HG02840 (cell line): ENCODE data around the gene DLGAP1.
A peak's percentile ranks its signal among the peaks of the same experiment; 100 is the strongest.
"Not testable (repeated sequence)": the region's sequence is repeated elsewhere in the genome, so short reads cannot be mapped to it uniquely, and the experiment has no call there.

Experiments
- ATAC-seq: cut with Tn5 transposase; IDR thresholded peaks from one replicate; pipeline ENCODE4 v1.9.1; 2021; ENCODE audit warnings: mild to moderate bottlenecking, moderate library complexity, moderate number of reproducible peaks; ENCODE audit not compliant: unreplicated experiment, low FRiP score

The DLGAP1 gene

DNA sequence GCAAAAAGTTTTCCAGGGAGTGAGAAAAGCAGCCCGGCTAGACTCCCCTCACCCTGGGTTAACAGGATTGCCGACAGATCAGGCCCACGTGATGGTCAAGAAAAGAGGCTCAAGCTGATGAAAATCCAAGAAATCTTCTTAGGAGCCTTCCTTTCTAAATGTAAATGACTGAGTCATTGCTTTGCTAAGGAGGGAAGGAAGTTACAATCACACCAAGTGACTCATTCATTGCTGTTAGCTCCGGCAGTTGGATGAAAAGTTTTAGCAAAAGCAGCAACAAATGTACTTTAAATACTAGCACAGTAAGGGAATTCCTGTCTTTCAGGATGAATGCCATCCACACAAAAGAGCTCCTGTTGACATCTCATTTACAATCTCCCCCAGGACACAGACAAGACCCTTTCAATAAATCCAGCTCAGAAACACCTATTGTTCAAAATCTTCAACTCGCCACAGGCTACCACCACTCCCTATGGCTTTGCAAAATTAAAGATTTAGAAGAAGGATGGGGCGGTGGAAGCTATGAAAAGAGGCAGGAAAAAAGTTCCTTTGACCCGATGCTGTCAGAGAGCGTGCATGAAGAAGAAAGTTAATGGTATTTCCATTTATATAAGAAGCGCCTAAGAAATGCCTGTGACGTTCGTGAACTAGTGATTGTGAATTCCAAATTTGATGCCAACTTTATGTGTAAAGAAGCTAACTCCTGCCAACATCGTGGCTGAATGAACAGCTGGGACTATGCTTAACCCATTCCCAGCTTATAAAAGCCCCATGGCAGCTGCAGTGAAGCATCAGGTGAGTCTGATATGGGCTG, 851.5 kb downstream of the DLGAP1 start:
- ATAC-seq = no peak

GRCh38 chr18:3601106-3601755, 853.9 kb downstream of the DLGAP1 start:
- ATAC-seq = not testable (repeated sequence)

GRCh38 chr18:3599861-3600260, 855.2 kb downstream of the DLGAP1 start:
- no peak for ATAC-seq

- no peak for ATAC-seq
Observed at GRCh38 chr18:3599195-3599594, 855.9 kb downstream of the DLGAP1 start.

GRCh38 chr18:3598581-3598980, 856.5 kb downstream of the DLGAP1 start:
- ATAC-seq = no peak

- ATAC-seq = no peak
Observed at GRCh38 chr18:3597409-3598357, 857.4 kb downstream of the DLGAP1 start.

GRCh38 chr18:3596637-3597384, 858.3 kb downstream of the DLGAP1 start:
- ATAC-seq = no peak

- no peak for ATAC-seq
Observed at GRCh38 chr18:3596324-3596636, 858.8 kb downstream of the DLGAP1 start.

- peak; percentile 56 for ATAC-seq
Observed at GRCh38 chr18:3595369-3596273, 859.5 kb downstream of the DLGAP1 start.

GRCh38 chr18:3594760-3595368, 860.2 kb downstream of the DLGAP1 start:
- ATAC-seq = no peak

DNA sequence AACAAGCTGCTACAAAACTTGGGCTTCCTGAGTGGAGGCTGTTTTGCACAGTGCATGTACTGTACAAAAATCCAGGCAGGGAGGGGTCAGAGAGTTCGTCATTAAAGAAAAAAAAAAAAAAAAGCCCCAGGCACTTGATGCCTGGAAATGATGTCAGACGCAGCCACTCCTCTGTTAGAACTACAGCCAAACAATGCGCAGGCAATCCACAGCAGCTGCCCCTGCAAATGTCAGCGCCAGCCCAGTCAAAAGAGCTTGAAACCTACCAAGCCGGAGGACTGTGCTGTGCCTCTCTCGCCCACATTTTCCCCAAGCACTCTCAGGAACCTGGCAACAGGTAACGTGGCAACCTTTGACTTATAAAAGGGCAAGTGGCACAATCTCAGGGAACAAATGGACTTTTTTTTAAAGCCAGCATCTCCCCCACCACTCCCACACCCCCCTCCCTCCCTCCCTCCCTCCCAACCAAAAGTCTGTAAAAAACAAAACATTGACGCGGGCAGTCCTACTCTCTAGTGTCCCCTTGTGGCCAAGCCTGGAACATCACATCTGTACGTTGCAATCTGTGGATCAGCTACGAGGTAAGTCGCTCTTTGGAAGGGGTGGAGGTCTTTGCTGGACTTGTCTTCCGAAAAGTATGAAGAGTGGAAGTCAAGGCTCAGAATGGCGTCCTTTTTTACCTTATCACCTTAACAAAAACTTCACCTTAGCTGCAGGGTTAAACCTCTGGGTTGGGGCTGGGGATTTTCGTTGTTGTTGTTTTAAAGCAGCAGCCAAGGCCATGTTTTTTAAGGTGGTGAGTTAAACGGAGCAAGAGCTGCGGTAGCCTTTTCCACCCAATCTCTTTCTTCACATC, 861.0 kb downstream of the DLGAP1 start:
- peak; percentile 62 for ATAC-seq

DNA sequence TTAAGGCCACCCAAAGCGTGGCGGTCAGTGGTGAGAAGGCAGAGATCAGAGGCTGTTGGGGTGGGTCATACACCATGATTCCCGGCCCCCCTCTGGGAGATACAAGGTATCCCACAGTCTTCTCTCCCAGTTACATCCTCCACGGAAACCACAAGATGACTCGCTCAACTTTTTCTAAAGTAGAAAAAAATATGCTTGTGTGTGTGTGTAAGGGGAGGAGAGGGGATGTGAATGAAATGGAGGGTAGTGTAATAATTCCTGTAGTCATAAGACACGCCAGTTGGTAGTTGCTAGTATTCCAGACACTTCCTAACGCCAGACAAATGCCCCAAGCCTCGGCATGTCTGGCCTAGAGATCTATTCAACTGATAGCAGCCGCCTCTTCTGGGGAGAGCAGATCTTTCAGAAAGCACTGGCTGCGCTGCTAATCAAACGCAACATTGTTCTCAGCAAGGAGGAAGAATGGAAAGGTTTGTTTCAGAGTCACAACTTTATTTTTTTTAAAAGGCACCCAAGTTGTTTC, 861.7 kb downstream of the DLGAP1 start:
- no peak for ATAC-seq

- no peak for ATAC-seq
Observed at GRCh38 chr18:3592864-3593263, 862.2 kb downstream of the DLGAP1 start.

GRCh38 chr18:3590096-3590630, 864.9 kb downstream of the DLGAP1 start:
- ATAC-seq = no peak

DNA sequence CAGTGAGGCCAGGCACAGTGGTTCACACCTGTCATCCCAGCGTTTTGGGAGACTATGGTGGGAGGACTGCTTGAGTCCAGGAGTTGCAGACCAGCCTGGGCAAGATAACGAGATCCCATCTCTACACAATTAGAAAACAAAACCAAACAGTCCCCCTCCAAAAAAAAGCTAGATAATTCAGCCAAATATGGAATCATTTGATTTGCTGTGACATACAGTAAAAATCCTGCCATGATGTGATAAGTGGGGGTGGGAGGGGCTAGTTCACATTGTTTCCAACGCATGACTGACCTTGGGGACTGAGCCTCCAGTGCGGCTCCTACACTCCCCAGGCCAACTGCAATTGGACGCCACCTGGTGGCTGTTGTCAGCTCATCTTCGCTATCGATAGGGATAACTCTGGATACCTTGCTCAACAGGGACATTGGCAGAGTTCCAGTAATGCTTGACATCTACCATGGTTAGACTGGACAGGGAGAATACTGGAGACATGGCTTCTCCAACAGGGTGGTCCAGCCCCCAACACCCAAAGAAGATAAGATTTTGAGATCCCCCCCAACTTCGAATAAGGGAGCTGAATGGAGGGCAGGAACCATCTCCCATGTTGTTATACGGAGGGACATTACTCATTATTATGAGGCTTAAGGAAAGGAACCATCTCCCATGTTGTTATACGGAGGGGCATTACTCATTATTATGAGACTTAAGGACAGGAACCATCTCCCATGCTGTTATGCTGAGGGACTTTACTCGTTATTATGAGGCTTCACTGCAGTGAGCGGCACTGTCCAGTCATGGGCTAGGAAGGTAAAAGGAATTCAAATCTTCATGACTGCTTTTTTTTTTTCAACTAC, 869.2 kb downstream of the DLGAP1 start:
- ATAC-seq = peak; percentile 1

DNA sequence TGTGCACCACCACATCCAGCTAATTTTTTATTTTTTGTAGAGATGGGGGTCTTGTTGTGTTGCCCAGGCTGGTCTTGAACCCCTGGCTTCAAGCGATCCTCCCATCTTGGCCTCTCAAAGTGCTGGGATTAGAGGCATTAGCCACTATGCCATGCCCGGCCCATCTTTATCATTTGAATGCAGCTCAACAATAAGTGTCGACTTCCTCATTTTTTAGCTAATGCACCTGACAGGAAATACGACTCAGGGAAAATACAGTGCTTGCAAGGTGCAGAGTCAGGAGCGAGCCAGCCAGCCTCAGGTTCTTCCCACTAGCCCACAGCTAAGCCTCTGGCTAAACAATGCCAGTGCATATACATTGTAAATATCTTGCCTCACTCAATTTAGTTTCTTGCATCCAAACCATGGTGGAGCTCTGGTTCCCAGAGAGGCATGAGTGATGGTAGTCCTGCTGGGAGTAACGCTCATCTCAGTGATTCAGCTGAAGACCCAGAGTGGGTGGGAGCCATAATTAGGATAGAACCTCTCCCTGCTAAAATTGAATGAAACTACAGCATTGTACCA, 870.1 kb downstream of the DLGAP1 start:
- no peak for ATAC-seq
